ENCODE data around the gene VSX1.

Gene VSX1

GRCh38 chr20:25052255-25053194 lies 29.4 kb downstream of the VSX1 start:
- TF ChIP-seq TSHZ2 (CRISPR knock-in tag; IDR thresholded peaks at IDR 0.05) (no peak), ZNF70 (CRISPR knock-in tag; IDR thresholded peaks at IDR 0.05) (no peak), ESRRG (CRISPR knock-in tag; IDR thresholded peaks at IDR 0.05) (no peak), ARNTL (CRISPR knock-in tag; IDR thresholded peaks at IDR 0.05; ENCODE audit: borderline replicate concordance, low read depth) (no peak), ZNF565 (CRISPR knock-in tag; conservative IDR thresholded peaks at IDR 0.05; ENCODE audit: low read depth) (no peak), SNAI2 (CRISPR knock-in tag; IDR thresholded peaks at IDR 0.05) (no peak), PATZ1 (CRISPR knock-in tag; IDR thresholded peaks at IDR 0.05; ENCODE audit: borderline replicate concordance) (no peak), GLIS3 (CRISPR knock-in tag; IDR thresholded peaks at IDR 0.05) (no peak), ISL1 (CRISPR knock-in tag; IDR thresholded peaks at IDR 0.05) (no peak)
- ATAC-seq, result no peak

DNA sequence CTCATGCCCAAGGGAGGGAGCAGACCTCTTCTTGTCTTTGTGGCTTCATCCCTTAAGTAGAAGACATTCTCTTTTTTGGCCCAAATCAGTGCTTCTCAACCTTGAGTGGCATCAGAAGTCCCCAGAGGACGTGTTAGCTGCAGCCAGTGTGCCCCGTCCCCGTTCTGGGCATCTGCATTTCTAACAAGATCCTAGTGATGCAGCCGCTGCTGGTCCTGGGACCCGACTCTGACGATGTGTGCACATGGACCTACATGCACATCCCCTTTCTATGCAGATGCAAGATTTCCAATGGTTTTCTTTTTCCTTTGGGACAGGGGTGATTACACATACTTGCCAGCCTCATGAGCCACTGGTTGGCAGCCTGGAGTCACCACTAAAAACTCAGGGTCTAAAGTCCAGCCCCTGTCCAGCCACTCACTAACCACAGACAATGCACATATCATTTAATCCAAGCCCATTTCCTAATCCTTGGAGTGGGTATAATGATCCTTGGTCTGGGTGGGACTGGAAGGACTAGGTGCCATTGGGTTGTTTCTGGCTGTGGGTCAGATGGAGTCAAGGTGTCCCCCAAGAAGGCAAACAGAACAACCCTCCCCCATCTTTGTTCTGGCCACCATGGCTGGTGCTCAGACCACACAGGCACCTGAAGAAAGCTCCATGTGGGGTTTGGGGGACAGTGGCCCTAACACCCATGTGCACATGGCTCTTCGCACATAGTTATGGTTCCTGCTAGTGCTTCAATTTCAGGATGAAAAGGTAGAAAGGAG lies 30.4 kb downstream of the VSX1 start:
- TF ChIP-seq ZNF565 (CRISPR knock-in tag; conservative IDR thresholded peaks at IDR 0.05; ENCODE audit: low read depth) (no peak), ESRRG (CRISPR knock-in tag; IDR thresholded peaks at IDR 0.05) (no peak), ZNF70 (CRISPR knock-in tag; IDR thresholded peaks at IDR 0.05) (no peak), ZC3H10 (CRISPR knock-in tag; IDR thresholded peaks at IDR 0.05) (no peak), BACH2 (CRISPR knock-in tag; IDR thresholded peaks at IDR 0.05; ENCODE audit: borderline replicate concordance) (no peak), PPARA (CRISPR knock-in tag; IDR thresholded peaks at IDR 0.05; ENCODE audit: borderline replicate concordance) (no peak), ZFP3 (CRISPR knock-in tag; IDR thresholded peaks at IDR 0.05) (no peak), ZFP30 (CRISPR knock-in tag; IDR thresholded peaks at IDR 0.05) (no peak), TSHZ2 (CRISPR knock-in tag; IDR thresholded peaks at IDR 0.05) (no peak), TCF4 (CRISPR knock-in tag; IDR thresholded peaks at IDR 0.05; ENCODE audit: borderline replicate concordance) (no peak), CSDC2 (CRISPR knock-in tag; IDR thresholded peaks at IDR 0.05) (no peak), RARB (CRISPR knock-in tag; IDR thresholded peaks at IDR 0.05) (no peak), SNAI2 (CRISPR knock-in tag; IDR thresholded peaks at IDR 0.05) (no peak), CREB5 (CRISPR knock-in tag; IDR thresholded peaks at IDR 0.05; ENCODE audit: low read depth) (no peak), ARNTL (CRISPR knock-in tag; IDR thresholded peaks at IDR 0.05; ENCODE audit: borderline replicate concordance, low read depth) (no peak), ZNF8 (CRISPR knock-in tag; IDR thresholded peaks at IDR 0.05) (no peak)
- no peak for ATAC-seq

Measured in SK-N-SH treated with all-trans-retinoic acid at 6 μM for 48 hours (cell line).